SKM-1 (cell line): Measurements from ENCODE around the gene TBC1D8.

ENCODE experiments used
- DNase-seq: peaks from one replicate; lab custom pipeline; 2025; ENCODE audit not compliant: unreplicated experiment; lab: John Stamatoyannopoulos, UW

The TBC1D8 gene

DNA sequence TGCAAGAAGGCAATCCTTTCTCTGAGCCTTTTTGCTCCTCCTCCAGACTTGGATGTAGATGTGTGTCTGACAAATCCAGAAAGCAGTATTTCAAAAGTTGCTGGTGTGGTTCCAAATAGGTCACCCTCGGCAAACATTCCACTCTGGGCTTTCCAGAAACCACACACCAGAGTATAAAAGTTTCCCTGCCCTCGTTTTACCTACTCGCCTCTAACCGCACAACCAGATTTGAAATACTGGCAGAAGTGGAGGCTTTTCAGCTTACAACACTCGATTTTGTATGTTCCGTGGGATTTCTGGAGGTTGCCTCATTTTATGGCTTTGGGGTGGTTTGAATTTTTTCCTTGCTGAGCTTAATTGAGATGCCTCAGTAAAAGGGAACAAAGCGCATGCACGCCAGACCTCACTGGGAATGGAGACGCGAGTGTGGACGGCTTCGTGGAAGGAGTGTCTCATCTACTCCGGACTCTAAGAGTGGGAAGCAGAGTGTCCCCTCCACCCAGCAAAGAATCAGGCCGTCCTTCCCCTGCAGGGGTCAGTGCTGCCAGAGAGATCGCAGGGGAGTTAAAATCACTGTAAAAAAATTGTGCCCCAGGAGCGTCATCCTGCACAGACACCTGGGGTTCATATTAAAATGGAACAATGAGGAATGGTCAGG, 193.1 kb downstream of the TBC1D8 start:
- no peak for DNase-seq
